GM12873 (cell line): ENCODE data around the gene DNM1L.

Source experiments
- TF ChIP-seq, protein P1 (sequence below): IDR thresholded peaks from 2 replicates; pipeline ENCODE4 v1.5.1; 2012; ENCODE audit warnings: low read depth, mild to moderate bottlenecking, moderate library complexity, low read length, control low read depth; ENCODE audit not compliant: insufficient read depth; ENCODE audit errors: missing control alignments

DNM1L gene

DNA sequence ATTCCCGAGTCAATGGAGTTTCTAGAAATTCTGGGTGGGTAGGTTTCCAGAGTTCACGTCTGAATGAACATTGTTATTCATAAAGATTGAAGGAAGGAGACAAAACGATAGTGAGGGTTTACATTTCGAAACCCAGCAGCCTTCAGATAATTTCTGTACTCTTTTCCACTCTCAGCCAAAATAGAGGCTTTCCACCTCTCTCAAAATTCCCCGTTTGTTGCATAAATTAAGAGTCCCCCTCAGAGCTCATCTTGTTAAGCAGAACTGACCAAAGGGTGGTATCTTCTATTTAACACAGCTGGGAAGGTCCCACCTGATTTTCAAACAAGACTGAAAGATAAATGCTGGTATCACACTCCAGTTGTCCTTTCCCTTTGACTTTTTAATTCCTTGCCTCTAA, 98.1 kb downstream of the DNM1L start:
- TF ChIP-seq, protein P1, sequence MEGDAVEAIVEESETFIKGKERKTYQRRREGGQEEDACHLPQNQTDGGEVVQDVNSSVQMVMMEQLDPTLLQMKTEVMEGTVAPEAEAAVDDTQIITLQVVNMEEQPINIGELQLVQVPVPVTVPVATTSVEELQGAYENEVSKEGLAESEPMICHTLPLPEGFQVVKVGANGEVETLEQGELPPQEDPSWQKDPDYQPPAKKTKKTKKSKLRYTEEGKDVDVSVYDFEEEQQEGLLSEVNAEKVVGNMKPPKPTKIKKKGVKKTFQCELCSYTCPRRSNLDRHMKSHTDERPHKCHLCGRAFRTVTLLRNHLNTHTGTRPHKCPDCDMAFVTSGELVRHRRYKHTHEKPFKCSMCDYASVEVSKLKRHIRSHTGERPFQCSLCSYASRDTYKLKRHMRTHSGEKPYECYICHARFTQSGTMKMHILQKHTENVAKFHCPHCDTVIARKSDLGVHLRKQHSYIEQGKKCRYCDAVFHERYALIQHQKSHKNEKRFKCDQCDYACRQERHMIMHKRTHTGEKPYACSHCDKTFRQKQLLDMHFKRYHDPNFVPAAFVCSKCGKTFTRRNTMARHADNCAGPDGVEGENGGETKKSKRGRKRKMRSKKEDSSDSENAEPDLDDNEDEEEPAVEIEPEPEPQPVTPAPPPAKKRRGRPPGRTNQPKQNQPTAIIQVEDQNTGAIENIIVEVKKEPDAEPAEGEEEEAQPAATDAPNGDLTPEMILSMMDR, result no peak

DNA sequence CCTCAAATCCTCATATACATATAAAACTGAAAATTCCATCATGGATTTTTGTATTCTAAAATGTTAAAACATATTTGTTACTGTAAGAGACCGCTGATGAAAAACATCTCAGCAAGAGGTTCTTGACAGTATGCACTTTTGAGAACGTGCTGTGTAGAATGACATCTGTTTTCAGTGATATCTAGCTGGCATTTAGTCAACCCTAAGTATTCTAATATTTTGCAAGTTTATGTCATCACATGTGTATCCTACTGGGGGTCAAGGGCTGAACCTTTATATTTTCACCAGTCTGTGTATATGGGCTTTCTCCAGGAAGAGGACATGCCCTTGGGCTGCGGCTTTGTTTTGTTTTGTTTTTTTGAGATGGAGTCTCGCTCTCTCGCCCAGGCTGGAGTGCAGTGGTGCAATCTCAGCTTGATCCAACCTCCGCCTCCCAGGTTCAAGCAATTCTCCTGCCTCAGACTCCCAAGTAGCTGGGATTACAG, 98.6 kb downstream of the DNM1L start:
- TF ChIP-seq, protein P1, result no peak

DNA sequence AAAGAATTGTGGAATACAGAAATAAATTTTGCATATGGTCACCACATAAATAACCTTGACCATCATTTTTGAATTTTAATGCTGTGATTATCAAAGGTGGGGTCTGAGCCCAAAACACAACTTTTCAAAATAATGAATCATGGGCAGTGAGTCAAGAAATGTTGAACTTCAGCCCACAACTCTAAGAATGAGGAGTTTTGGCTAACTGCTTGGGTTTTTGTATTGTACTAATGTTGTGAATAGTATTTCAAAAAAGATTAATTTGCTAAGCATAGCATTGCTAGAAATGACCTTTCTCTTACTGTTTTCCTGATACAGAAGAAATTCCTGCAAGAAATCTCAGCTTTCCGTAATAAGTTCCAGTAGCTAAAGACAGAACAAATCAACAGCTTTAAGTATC, 101.0 kb downstream of the DNM1L start:
- TF ChIP-seq, protein P1, result no peak

DNA sequence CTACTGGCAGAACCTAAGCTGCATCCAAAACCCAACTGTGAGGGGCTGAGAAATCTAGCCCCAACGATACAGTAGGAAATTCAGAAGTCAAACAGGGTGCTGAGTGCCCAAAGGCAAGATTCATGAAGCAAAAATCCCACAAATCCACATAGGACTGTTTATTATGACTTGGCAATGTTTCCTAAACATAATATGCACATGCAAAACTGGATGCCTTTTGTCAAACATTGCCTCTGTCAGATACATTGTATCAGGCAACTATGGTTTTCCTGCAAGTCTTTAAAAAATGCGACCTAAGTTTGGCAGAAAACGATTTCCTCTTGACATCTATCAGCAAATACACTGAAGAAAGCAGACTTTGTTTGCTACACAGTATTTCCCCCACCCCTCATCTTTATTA, 103.9 kb downstream of the DNM1L start:
- TF ChIP-seq, protein P1, result no peak

DNA sequence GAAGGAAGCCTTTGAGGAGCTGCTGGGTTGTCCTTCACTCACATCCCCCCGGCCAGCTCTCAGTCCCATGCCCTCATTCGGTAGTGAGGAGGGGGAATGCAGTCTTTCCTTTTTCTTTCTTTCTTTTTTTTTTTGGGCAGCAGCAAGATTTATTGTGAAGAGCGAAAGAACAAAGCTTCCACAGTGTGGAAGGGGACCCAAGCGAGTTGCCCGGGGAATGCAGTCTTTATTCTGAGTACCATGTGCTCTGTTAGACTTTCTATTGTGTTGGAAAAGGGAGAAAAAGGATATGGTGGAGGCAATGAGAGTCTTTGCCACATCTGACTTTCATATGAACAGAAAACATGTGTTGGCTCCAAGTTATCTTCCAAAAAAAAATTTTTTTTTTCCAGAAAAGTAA, 106.5 kb downstream of the DNM1L start:
- TF ChIP-seq, protein P1, result no peak

DNA sequence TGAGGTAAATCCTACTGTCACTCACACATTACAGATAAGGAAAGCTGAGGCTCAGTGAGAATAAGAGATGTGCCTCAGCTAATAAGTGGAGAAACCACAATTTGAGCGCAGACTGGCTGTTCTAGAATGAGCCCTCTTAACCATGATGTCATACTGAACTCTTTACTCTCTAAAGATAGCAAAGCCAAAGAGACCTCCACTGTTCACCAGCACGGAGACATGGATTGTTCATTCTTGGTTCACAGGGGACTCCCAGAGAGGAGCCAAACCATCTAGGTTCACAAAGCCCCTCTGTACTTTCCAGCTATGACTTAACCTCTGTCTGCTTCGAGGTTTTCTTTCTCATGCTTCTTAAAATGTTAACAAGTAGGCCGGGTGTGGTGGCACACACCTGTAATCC, 109.3 kb downstream of the DNM1L start:
- TF ChIP-seq, protein P1, result no peak

DNA sequence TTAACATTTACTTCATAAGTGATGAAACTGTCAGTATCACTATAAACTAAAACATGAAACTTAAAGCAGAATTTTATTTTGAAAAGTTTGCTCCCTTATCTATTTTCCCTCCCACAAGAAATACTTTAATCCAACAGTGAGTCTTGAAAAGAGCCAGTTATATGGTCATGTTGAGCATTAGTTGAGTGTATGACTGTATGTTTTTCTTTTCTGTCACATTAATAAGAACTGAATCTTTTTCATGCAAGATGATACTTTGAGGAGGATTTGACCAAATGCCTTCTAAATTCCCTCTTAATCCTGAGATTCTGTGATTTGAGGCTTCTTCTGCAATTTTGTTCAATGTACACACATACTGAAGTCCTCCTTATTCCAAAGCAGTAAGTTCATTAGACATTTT, 110.3 kb downstream of the DNM1L start:
- TF ChIP-seq, protein P1, result no peak
